GM06990 (cell line): ENCODE measurements around the gene HPS4.
"Not testable (repeated sequence)": the region's sequence is repeated elsewhere in the genome, so short reads cannot be mapped to it uniquely, and the experiment has no call there.

ENCODE experiments used
- DNase-seq: peaks from one replicate; pipeline ENCODE4 v3.0.0-alpha.2; 2011; ENCODE audit not compliant: insufficient read length; ENCODE audit errors: extremely low read depth
- H3K27me3 ChIP-seq: replicated peaks from 2 replicates; pipeline ENCODE4 v1.6.0; 2011; ENCODE audit warnings: low read length; ENCODE audit not compliant: control insufficient read depth, insufficient read depth
- H3K36me3 ChIP-seq: 2 replicates; pipeline ENCODE4 v1.5.1; 2011; ENCODE audit warnings: low read length; ENCODE audit not compliant: control insufficient read depth, insufficient read depth
- H3K4me3 ChIP-seq: replicated peaks from 2 replicates; pipeline ENCODE4 v1.5.1; 2011; ENCODE audit warnings: low read depth, mild to moderate bottlenecking, control low read depth, low read length
- CTCF ChIP-seq: IDR thresholded peaks from 2 replicates; pipeline ENCODE4 v1.5.1; 2011; ENCODE audit warnings: low read length, control low read depth, mild to moderate bottlenecking, inconsistent platforms; ENCODE audit not compliant: insufficient read depth, poor library complexity, severe bottlenecking

HPS4 gene

GRCh38 chr22:26417406-26417805 is 66.2 kb downstream of the HPS4 start:
- no peak for TF ChIP-seq CTCF

GRCh38 chr22:26416670-26417276 is 66.8 kb downstream of the HPS4 start:
- no peak for DNase-seq
- H3K27me3 ChIP-seq: no peaks in the 10 kb centered on the region; the same call in none of the 2 replicates
- no peak overlapping the region for H3K4me3 ChIP-seq
- H3K36me3 ChIP-seq: no peaks in the 10 kb centered on the region
- no peak for TF ChIP-seq CTCF

More at GRCh38 chr22:26417406-26417805, 66.2 kb downstream of the HPS4 start:
- no peak for DNase-seq
- Histone ChIP-seq H3K36me3 (no peaks in the 10 kb centered on the region), H3K27me3 (no peaks in the 10 kb centered on the region; the same call in none of the 2 replicates), H3K4me3 (no peak overlapping the region)

GRCh38 chr22:26416256-26416655 is 67.3 kb downstream of the HPS4 start:
- H3K36me3 ChIP-seq: no peaks in the 10 kb centered on the region
- no peak for DNase-seq
- no peak for TF ChIP-seq CTCF
- no peak overlapping the region for H3K4me3 ChIP-seq
- H3K27me3 ChIP-seq: no peaks in the 10 kb centered on the region; the same call in none of the 2 replicates

GRCh38 chr22:26414347-26414746 is 69.2 kb downstream of the HPS4 start:
- no peak for DNase-seq
- Histone ChIP-seq H3K36me3 (no peaks in the 10 kb centered on the region), H3K27me3 (no peaks in the 10 kb centered on the region; the same call in none of the 2 replicates), H3K4me3 (no peak overlapping the region)
- no peak for TF ChIP-seq CTCF

GRCh38 chr22:26410386-26410785 is 73.2 kb downstream of the HPS4 start:
- Histone ChIP-seq H3K27me3 (no peaks in the 10 kb centered on the region; the same call in 1 of the 2 replicates), H3K4me3 (no peak overlapping the region), H3K36me3 (no peaks in the 10 kb centered on the region)
- no peak for TF ChIP-seq CTCF
- no peak for DNase-seq

- no peak for DNase-seq
- no peak for TF ChIP-seq CTCF
- Histone ChIP-seq H3K27me3 (no peaks in the 10 kb centered on the region), H3K36me3 (no peaks in the 10 kb centered on the region), H3K4me3 (no peak overlapping the region)
These were observed 73.8 kb downstream of the HPS4 start for GRCh38 chr22:26409719-26410335.

GRCh38 chr22:26408562-26409220 is 74.9 kb downstream of the HPS4 start:
- not testable (repeated sequence) for DNase-seq, H3K27me3 ChIP-seq, H3K4me3 ChIP-seq, H3K36me3 ChIP-seq
